Skeletal muscle tissue (tissue), 4 donors: Measurements from ENCODE around the gene SCTR. TPM values are rescaled to one million over a fixed set of nuclear protein-coding genes. Genes with fewer than 3 reads are reported as not detected.

Experiments
- H3K27ac ChIP-seq: one replicate; pipeline ENCODE4 v1.7.0; 2013; ENCODE audit warnings: mild to moderate bottlenecking, low read depth, low read length, inconsistent platforms
- H3K27me3 ChIP-seq, 3 donors: one replicate each; pipeline ENCODE4 v1.7.0; 2013; ENCODE audit warnings: low read length in 3 of 3; ENCODE audit not compliant: control insufficient read depth in 3 of 3, insufficient read depth in 3 of 3
- H3K36me3 ChIP-seq, 3 donors: one replicate each; pipeline ENCODE4 v1.7.0; 2013; ENCODE audit warnings: low read length in 3 of 3; ENCODE audit not compliant: control insufficient read depth in 3 of 3, insufficient read depth in 3 of 3
- H3K4me1 ChIP-seq, 3 donors: one replicate each; pipeline ENCODE4 v1.7.0; 2013; ENCODE audit warnings: low read length in 3 of 3, mild to moderate bottlenecking in 3 of 3; ENCODE audit not compliant: control insufficient read depth in 3 of 3, insufficient read depth in 3 of 3
- H3K4me3 ChIP-seq, 3 donors: one replicate each; pipeline ENCODE4 v1.7.0; 2013; ENCODE audit warnings: low read length in 3 of 3
- H3K9ac ChIP-seq, 3 donors: one replicate each; pipeline ENCODE4 v1.7.0; 2013; ENCODE audit warnings: low read length in 3 of 3, mild to moderate bottlenecking in 3 of 3, moderate library complexity in 2 of 3, low read depth in 1 of 3
- H3K9me3 ChIP-seq, 3 donors: one replicate each; pipeline ENCODE4 v1.7.0; 2013; ENCODE audit warnings: low read length in 3 of 3; ENCODE audit not compliant: control insufficient read depth in 3 of 3
- total RNA-seq: library from RNA; depleted of rRNA; stranded (reverse); fragments of >200 nt; gene quantifications from one replicate; pipeline ENCODE4 v1.2.3, GENCODE V29; 2014
- donor health status: Osteomylitis.

Gene SCTR
- total RNA-seq, 1 donor from 2014 or later, result not detected

- Histone ChIP-seq H3K27ac (no peak overlapping the region), H3K36me3 (no peaks in the 10 kb centered on the region), H3K4me1 (peaks cover 0 to 1% (median 0%) of the 10 kb centered on the region in 3 donors), H3K9ac (no peak overlapping the region), H3K27me3 (no peaks in the 10 kb centered on the region), H3K9me3 (no peaks in the 10 kb centered on the region), H3K4me3 (no peak overlapping the region)
Measured at GRCh38 chr2:119516121-119516520, 8.2 kb downstream of the SCTR start.

GRCh38 chr2:119513832-119514231 is 10.5 kb downstream of the SCTR start:
- Histone ChIP-seq H3K9me3 (no peaks in the 10 kb centered on the region), H3K4me3 (no peak overlapping the region), H3K9ac (no peak overlapping the region), H3K27ac (no peak overlapping the region), H3K27me3 (no peaks in the 10 kb centered on the region), H3K4me1 (no peaks in the 10 kb centered on the region), H3K36me3 (no peaks in the 10 kb centered on the region)

GRCh38 chr2:119512946-119513345 is 11.3 kb downstream of the SCTR start:
- Histone ChIP-seq H3K27me3 (no peaks in the 10 kb centered on the region), H3K9me3 (no peaks in the 10 kb centered on the region), H3K4me1 (no peaks in the 10 kb centered on the region), H3K36me3 (no peaks in the 10 kb centered on the region), H3K4me3 (no peak overlapping the region), H3K27ac (no peak overlapping the region), H3K9ac (no peak overlapping the region)

- Histone ChIP-seq H3K4me3 (no peak overlapping the region), H3K9me3 (no peaks in the 10 kb centered on the region), H3K27me3 (no peaks in the 10 kb centered on the region), H3K9ac (no peak overlapping the region), H3K36me3 (no peaks in the 10 kb centered on the region), H3K4me1 (no peaks in the 10 kb centered on the region), H3K27ac (no peak overlapping the region)
Measured at GRCh38 chr2:119511989-119512388, 12.3 kb downstream of the SCTR start.

- Histone ChIP-seq H3K4me3 (no peak overlapping the region), H3K4me1 (no peaks in the 10 kb centered on the region)
Measured at GRCh38 chr2:119508756-119509155, 15.5 kb downstream of the SCTR start.

GRCh38 chr2:119496682-119497081 is 27.6 kb downstream of the SCTR start:
- Histone ChIP-seq H3K36me3 (no peaks in the 10 kb centered on the region), H3K4me3 (no peak overlapping the region), H3K27ac (no peak overlapping the region), H3K9ac (no peak overlapping the region), H3K27me3 (no peaks in the 10 kb centered on the region), H3K9me3 (peaks cover 0 to 5% (median 0%) of the 10 kb centered on the region in 3 donors), H3K4me1 (peaks cover 4 to 11% (median 6%) of the 10 kb centered on the region in 3 donors)

More at GRCh38 chr2:119508756-119509155, 15.5 kb downstream of the SCTR start:
- Histone ChIP-seq H3K9me3 (no peaks in the 10 kb centered on the region), H3K36me3 (no peaks in the 10 kb centered on the region), H3K27ac (no peak overlapping the region), H3K9ac (no peak overlapping the region), H3K27me3 (no peaks in the 10 kb centered on the region)

GRCh38 chr2:119495948-119496347 is 28.3 kb downstream of the SCTR start:
- Histone ChIP-seq H3K27me3 (no peaks in the 10 kb centered on the region), H3K9ac (no peak overlapping the region), H3K4me3 (no peak overlapping the region), H3K4me1 (peaks cover 4 to 15% (median 7%) of the 10 kb centered on the region in 3 donors), H3K9me3 (peaks cover 0 to 5% (median 0%) of the 10 kb centered on the region in 3 donors), H3K27ac (no peak overlapping the region), H3K36me3 (no peaks in the 10 kb centered on the region)

- Histone ChIP-seq H3K27ac (no peak overlapping the region), H3K4me1 (peaks cover 4 to 23% (median 16%) of the 10 kb centered on the region in 3 donors), H3K27me3 (no peaks in the 10 kb centered on the region), H3K9ac (no peak overlapping the region), H3K4me3 (no peak overlapping the region), H3K9me3 (peaks cover 0 to 2% (median 0%) of the 10 kb centered on the region in 3 donors), H3K36me3 (no peaks in the 10 kb centered on the region)
Measured at GRCh38 chr2:119494163-119494790, 30.0 kb downstream of the SCTR start.

- no peaks in the 10 kb centered on the region for H3K9me3 ChIP-seq
- H3K9ac ChIP-seq, result peak overlapping the region in 1 of 3 donors; percentile 5
- peaks cover 20 to 39% (median 37%) of the 10 kb centered on the region in 3 donors for H3K4me1 ChIP-seq
- no peak overlapping the region for H3K4me3 ChIP-seq
- no peaks in the 10 kb centered on the region for H3K36me3 ChIP-seq
- no peaks in the 10 kb centered on the region for H3K27me3 ChIP-seq
- peak overlapping the region; percentile 13 for H3K27ac ChIP-seq
Measured at GRCh38 chr2:119491776-119492525, 32.3 kb downstream of the SCTR start.

- H3K36me3 ChIP-seq, result no peaks in the 10 kb centered on the region
- no peak overlapping the region for H3K9ac ChIP-seq
- no peaks in the 10 kb centered on the region for H3K9me3 ChIP-seq
- H3K27me3 ChIP-seq, result no peaks in the 10 kb centered on the region
- H3K4me1 ChIP-seq, result peaks cover 27 to 48% (median 47%) of the 10 kb centered on the region in 3 donors
- no peak overlapping the region for H3K4me3 ChIP-seq
- H3K27ac ChIP-seq, result no peak overlapping the region
Measured at GRCh38 chr2:119490653-119491195, 33.6 kb downstream of the SCTR start.
